Measurements from ENCODE around the gene FBXO22. TPM values are rescaled to one million over a fixed set of nuclear protein-coding genes. Genes with fewer than 3 reads are reported as not detected.

Gene FBXO22
- total and polyA plus RNA-seq, 2 of the 8 experiments (the other 6 are each of a cell fraction or from before 2014, with no cell fraction given), result 33.2 to 67.3 TPM

- no peak overlapping the region for H3K9ac ChIP-seq (replicated peaks in 1 of 4; ENCODE audit: extremely low read depth in 1 of 4, low read depth in 3 of 4, low read length in 3 of 4)
- TF ChIP-seq SP1 (IDR thresholded peaks at IDR 0.05; ENCODE audit: low read depth, low read length) (no peak), SUZ12 (IDR thresholded peaks at IDR 0.05; ENCODE audit: low read length) (no peak), ATF2 (IDR thresholded peaks at IDR 0.05; ENCODE audit: low read length) (no peak), MAFK (IDR thresholded peaks at IDR 0.05; ENCODE audit: low read depth, low read length) (no peak), RAD21 (IDR thresholded peaks at IDR 0.05 in 1 of 2, conservative IDR thresholded peaks at IDR 0.05 in 1 of 2; ENCODE audit: low read depth in 2 of 2, low read length in 2 of 2) (no peak), USF2 (IDR thresholded peaks at IDR 0.05; ENCODE audit: low read length) (no peak), RFX5 (IDR thresholded peaks at IDR 0.05; ENCODE audit: borderline replicate concordance, low read depth, low read length) (no peak), EP300 (IDR thresholded peaks at IDR 0.05; ENCODE audit: borderline replicate concordance in 1 of 2, low read depth in 2 of 2, low read length in 2 of 2) (no peak)
Observed at GRCh38 chr15:75981149-75981815, 77.6 kb downstream of the FBXO22 start.

More at GRCh38 chr15:75981149-75981815, 77.6 kb downstream of the FBXO22 start:
- Histone ChIP-seq H3K9me3 (ENCODE audit: insufficient read depth in 2 of 2, low read depth in 1 of 2, low read length in 1 of 2) (no peaks in the 10 kb centered on the region), H4K91ac (replicated peaks; ENCODE audit: insufficient read length, low read length) (no peak overlapping the region), H3K4me3 (ENCODE audit: extremely low read depth in 1 of 4, insufficient read depth in 2 of 4, low read depth in 3 of 4, low read length in 4 of 4) (no peak overlapping the region), H3K56ac (replicated peaks; ENCODE audit: insufficient read length, low read depth, low read length) (no peak overlapping the region), H3K4me2 (ENCODE audit: insufficient read depth in 1 of 2, low read depth in 2 of 2, low read length in 2 of 2) (no peak overlapping the region), H2BK120ac (replicated peaks; ENCODE audit: low read depth, low read length) (no peak overlapping the region), H3K27ac (ENCODE audit: low read depth, low read length) (no peak overlapping the region), H2BK12ac (ENCODE audit: low read depth, low read length) (no peak overlapping the region), H3K36me3 (ENCODE audit: control insufficient read depth in 2 of 4, insufficient read depth in 4 of 4, low read length in 3 of 4) (no peaks in the 10 kb centered on the region), H2BK5ac (ENCODE audit: low read depth, low read length) (no peak overlapping the region), H2BK20ac (ENCODE audit: low read length) (no peak overlapping the region), H3K4ac (replicated peaks; ENCODE audit: insufficient read length, low read depth, low read length) (no peak overlapping the region), H4K5ac (ENCODE audit: insufficient read length, low read depth, low read length) (no peak overlapping the region), H4K20me1 (replicated peaks in 1 of 2; ENCODE audit: control insufficient read depth in 1 of 2, insufficient read depth in 2 of 2, low read length in 2 of 2) (no peaks in the 10 kb centered on the region), H3K23me2 (ENCODE audit: low read depth, low read length) (no peaks in the 10 kb centered on the region), H3K4me1 (replicated peaks in 1 of 4; ENCODE audit: control insufficient read depth in 3 of 4, insufficient read depth in 4 of 4, low read length in 3 of 4) (peaks cover 0 to 3% (median 0%) of the 10 kb centered on the region in 4 experiments; a peak in 1 of 7 replicates), H3K14ac (ENCODE audit: insufficient read length) (no peak overlapping the region), H4K8ac (ENCODE audit: extremely low read depth, insufficient read depth, low read length) (no peak overlapping the region), H3K27me3 (replicated peaks in 1 of 4; ENCODE audit: control insufficient read depth in 3 of 4, extremely low read depth in 1 of 4, insufficient read depth in 3 of 4, low read length in 3 of 4) (no peaks in the 10 kb centered on the region), H3K18ac (ENCODE audit: extremely low read depth, low read length) (no peak overlapping the region), H3K79me2 (ENCODE audit: control insufficient read depth in 1 of 2, insufficient read depth in 2 of 2, low read length in 2 of 2) (no peaks in the 10 kb centered on the region), H3K79me1 (ENCODE audit: low read depth, low read length) (no peaks in the 10 kb centered on the region), H2AK5ac (ENCODE audit: low read depth, low read length) (no peak overlapping the region), H2AFZ (ENCODE audit: low read length) (no peak overlapping the region), H2BK15ac (ENCODE audit: low read length) (no peak overlapping the region), H3K23ac (ENCODE audit: insufficient read length) (no peak overlapping the region)
- DNase-seq (ENCODE audit: low read depth in 1 of 2, low spot score in 2 of 2), result no peak
- ChIA-PET CTCF (ENCODE audit: partially characterized antibody) (interaction anchor here (0.7 to 1.0 kb wide), 2 partner anchors 42 to 75 kb away, joined by 3 to 4 read pairs; no protein-coding TSS in a partner anchor), POLR2A (ENCODE audit: partially characterized antibody) (interaction anchor here (0.7 kb wide), 1 partner anchor 204 kb away, joined by 3 read pairs; no protein-coding TSS in a partner anchor)
- no peak for FAIRE-seq
- WGBS, 2 experiments (ENCODE audit: extremely low coverage in 1 of 2, insufficient coverage in 1 of 2, insufficient read length in 1 of 2, insufficient replicate concordance in 2 of 2, low coverage in 1 of 2, low lambda C conversion rate in 2 of 2, missing lambda C conversion rate in 1 of 2), result 80% methylated on average over 2 of the region's 2 CpGs; no CpG with 5 or more reads in 1 of the 2 experiments
